Measurements from ENCODE around the gene WDR4. TPM values are rescaled to one million over a fixed set of nuclear protein-coding genes. Genes with fewer than 3 reads are reported as not detected.
A peak's percentile ranks its signal among the peaks of the same experiment; 100 is the strongest.

The WDR4 gene
- total and polyA plus RNA-seq, 2 of the 13 experiments (the other 11 are each of a cell fraction or from before 2014, with no cell fraction given) = 11.3 to 14.4 TPM

DNA sequence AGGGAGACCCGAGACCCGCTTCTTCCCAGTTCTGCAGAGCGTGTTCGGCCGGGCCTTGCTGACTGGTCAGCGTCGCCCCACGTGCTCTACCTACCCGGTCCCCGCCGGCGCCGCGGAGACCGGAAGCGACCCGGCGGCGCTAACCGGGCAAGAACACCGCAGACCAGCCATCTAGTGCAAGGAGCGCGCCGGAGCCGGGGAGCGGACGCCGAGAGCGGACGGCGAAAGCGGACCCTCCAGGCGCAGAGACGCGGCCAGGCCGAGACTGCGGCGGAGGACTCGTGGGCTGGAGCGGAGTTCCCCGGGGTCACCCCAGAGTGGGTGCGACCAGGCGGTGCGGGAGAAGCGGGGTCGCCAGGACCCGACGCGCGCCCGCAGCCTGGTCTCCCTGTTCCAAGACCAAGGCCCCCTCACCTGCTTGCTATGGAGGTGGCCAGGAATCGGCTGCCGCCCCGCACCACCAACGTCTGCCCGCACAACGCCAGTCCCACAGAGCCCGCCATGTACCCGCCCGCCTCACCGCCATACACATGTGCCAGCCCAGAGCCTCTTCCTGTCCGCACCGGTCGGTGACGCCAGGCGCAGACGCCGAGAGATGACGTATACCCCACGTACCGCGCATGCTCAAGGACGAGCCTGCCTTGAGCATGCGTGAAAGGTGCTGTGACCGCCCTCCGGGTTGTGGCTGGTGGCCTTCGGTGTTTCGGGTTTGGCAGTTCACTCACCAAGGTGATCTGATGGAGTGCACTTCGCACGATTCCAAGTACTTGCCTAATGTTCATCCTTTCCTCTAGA is at the start of gene WDR4 (continued):
- TF ChIP-seq NCOA1 (CRISPR knock-in tag; IDR thresholded peaks at IDR 0.05) = peak; percentile 5; the same call in 1 of the 2 replicates
- TF ChIP-seq ZNF580 (CRISPR knock-in tag; IDR thresholded peaks at IDR 0.05; ENCODE audit: borderline replicate concordance, low read depth) = no peak
- TF ChIP-seq, protein P1, sequence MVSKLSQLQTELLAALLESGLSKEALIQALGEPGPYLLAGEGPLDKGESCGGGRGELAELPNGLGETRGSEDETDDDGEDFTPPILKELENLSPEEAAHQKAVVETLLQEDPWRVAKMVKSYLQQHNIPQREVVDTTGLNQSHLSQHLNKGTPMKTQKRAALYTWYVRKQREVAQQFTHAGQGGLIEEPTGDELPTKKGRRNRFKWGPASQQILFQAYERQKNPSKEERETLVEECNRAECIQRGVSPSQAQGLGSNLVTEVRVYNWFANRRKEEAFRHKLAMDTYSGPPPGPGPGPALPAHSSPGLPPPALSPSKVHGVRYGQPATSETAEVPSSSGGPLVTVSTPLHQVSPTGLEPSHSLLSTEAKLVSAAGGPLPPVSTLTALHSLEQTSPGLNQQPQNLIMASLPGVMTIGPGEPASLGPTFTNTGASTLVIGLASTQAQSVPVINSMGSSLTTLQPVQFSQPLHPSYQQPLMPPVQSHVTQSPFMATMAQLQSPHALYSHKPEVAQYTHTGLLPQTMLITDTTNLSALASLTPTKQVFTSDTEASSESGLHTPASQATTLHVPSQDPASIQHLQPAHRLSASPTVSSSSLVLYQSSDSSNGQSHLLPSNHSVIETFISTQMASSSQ (IDR thresholded peaks at IDR 0.05; ENCODE audit: low read depth) = no peak
- TF ChIP-seq, protein P1 (CRISPR knock-in tag; IDR thresholded peaks at IDR 0.05; ENCODE audit: borderline replicate concordance) = peak; percentile 67; the same call in 1 of the 2 replicates
- TF ChIP-seq ETS1 (CRISPR knock-in tag; IDR thresholded peaks at IDR 0.05) = peak; percentile 54; the same call in 1 of the 2 replicates
- TF ChIP-seq ZNF274 (CRISPR knock-in tag; IDR thresholded peaks at IDR 0.05) = peak; percentile 61
- TF ChIP-seq NR2F6 (IDR thresholded peaks at IDR 0.05) = no peak
- TF ChIP-seq NR2F6 (CRISPR knock-in tag; IDR thresholded peaks at IDR 0.05) = peak; percentile 38; the same call in 1 of the 2 replicates
- TF ChIP-seq MZF1 (CRISPR knock-in tag; IDR thresholded peaks at IDR 0.05; ENCODE audit: borderline replicate concordance) = 0 out of 2 replicates have a peak, but pooled peaks have one; percentile 49
- peak; percentile 70 for TF ChIP-seq ZNF547 (CRISPR knock-in tag; IDR thresholded peaks at IDR 0.05)
- TF ChIP-seq HOXA3 (CRISPR knock-in tag; IDR thresholded peaks at IDR 0.05) = peak; percentile 92
- TF ChIP-seq ZNF557 (CRISPR knock-in tag; IDR thresholded peaks at IDR 0.05) = no peak
- TF ChIP-seq ZNF691 (CRISPR knock-in tag; IDR thresholded peaks at IDR 0.05; ENCODE audit: borderline replicate concordance, low read depth) = peak; percentile 44; the same call in 1 of the 2 replicates
- TF ChIP-seq, protein P2, sequence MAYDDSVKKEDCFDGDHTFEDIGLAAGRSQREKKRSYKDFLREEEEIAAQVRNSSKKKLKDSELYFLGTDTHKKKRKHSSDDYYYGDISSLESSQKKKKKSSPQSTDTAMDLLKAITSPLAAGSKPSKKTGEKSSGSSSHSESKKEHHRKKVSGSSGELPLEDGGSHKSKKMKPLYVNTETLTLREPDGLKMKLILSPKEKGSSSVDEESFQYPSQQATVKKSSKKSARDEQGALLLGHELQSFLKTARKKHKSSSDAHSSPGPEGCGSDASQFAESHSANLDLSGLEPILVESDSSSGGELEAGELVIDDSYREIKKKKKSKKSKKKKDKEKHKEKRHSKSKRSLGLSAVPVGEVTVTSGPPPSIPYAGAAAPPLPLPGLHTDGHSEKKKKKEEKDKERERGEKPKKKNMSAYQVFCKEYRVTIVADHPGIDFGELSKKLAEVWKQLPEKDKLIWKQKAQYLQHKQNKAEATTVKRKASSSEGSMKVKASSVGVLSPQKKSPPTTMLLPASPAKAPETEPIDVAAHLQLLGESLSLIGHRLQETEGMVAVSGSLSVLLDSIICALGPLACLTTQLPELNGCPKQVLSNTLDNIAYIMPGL (CRISPR knock-in tag; IDR thresholded peaks at IDR 0.05; ENCODE audit: borderline replicate concordance in 1 of 2, low read depth in 1 of 2) = peak; percentile 65
- TF ChIP-seq NFIB (CRISPR knock-in tag; IDR thresholded peaks at IDR 0.05; ENCODE audit: borderline replicate concordance) = no peak
- TF ChIP-seq EEA1 (CRISPR knock-in tag; IDR thresholded peaks at IDR 0.05; ENCODE audit: borderline replicate concordance) = peak; percentile 56; the same call in 1 of the 2 replicates
- no peak; the same call in 1 of the 2 replicates for TF ChIP-seq KDM6A (CRISPR knock-in tag; IDR thresholded peaks at IDR 0.05; ENCODE audit: low read depth)
- 0 out of 2 replicates have a peak, but pooled peaks have one; percentile 43 for TF ChIP-seq ZNF263 (CRISPR knock-in tag; IDR thresholded peaks at IDR 0.05)
- peak; percentile 74 for TF ChIP-seq IRF2 (CRISPR knock-in tag; IDR thresholded peaks at IDR 0.05)
- peak; percentile 38 for TF ChIP-seq TAF15 (IDR thresholded peaks at IDR 0.05; ENCODE audit: low read depth, low read length, poor library complexity, severe bottlenecking)

Data from HepG2 (cell line).